AG10803 (cell line): ENCODE data around the gene TRMT44.
"Not testable (repeated sequence)": the region's sequence is repeated elsewhere in the genome, so short reads cannot be mapped to it uniquely, and the experiment has no call there.

Source experiments
- DNase-seq: peaks from one replicate; pipeline ENCODE4 v3.0.0; 2010; ENCODE audit warnings: low read depth
- H3K4me3 ChIP-seq: 2 replicates; pipeline ENCODE4 v1.5.1; 2011; ENCODE audit warnings: mild to moderate bottlenecking, low read length, control low read depth
- CTCF ChIP-seq: conservative IDR thresholded peaks from 2 replicates; pipeline ENCODE4 v1.5.1; 2011; ENCODE audit warnings: mild to moderate bottlenecking, low read length, control low read depth, inconsistent platforms

The TRMT44 gene

GRCh38 chr4:8507624-8508023 lies 67.0 kb downstream of the TRMT44 start:
- DNase-seq: peak; percentile 23
- no peak overlapping the region for H3K4me3 ChIP-seq
- no peak for TF ChIP-seq CTCF

- H3K4me3 ChIP-seq: no peak overlapping the region
Measured at GRCh38 chr4:8508266-8508665, 67.7 kb downstream of the TRMT44 start.

GRCh38 chr4:8508740-8509139 lies 68.2 kb downstream of the TRMT44 start:
- H3K4me3 ChIP-seq: no peak overlapping the region
- no peak for DNase-seq
- TF ChIP-seq CTCF: no peak

More at GRCh38 chr4:8508266-8508665, 67.7 kb downstream of the TRMT44 start:
- DNase-seq: no peak
- TF ChIP-seq CTCF: no peak

- DNase-seq: no peak
- H3K4me3 ChIP-seq: no peak overlapping the region
- TF ChIP-seq CTCF: no peak
Measured at GRCh38 chr4:8509311-8509950, 68.9 kb downstream of the TRMT44 start.

GRCh38 chr4:8510191-8510590 lies 69.6 kb downstream of the TRMT44 start:
- no peak for DNase-seq
- no peak for TF ChIP-seq CTCF
- no peak overlapping the region for H3K4me3 ChIP-seq

- no peak for TF ChIP-seq CTCF
- DNase-seq: no peak
- H3K4me3 ChIP-seq: no peak overlapping the region
Measured at GRCh38 chr4:8510611-8511285, 70.2 kb downstream of the TRMT44 start.

- no peak for DNase-seq
- no peak for TF ChIP-seq CTCF
- H3K4me3 ChIP-seq: no peak overlapping the region
Measured at GRCh38 chr4:8512510-8512909, 71.9 kb downstream of the TRMT44 start.

GRCh38 chr4:8513080-8513479 lies 72.5 kb downstream of the TRMT44 start:
- not testable (repeated sequence) for H3K4me3 ChIP-seq, DNase-seq
